ENCODE data around the gene RSPO1.
"Not testable (repeated sequence)": the region's sequence is repeated elsewhere in the genome, so short reads cannot be mapped to it uniquely, and the experiment has no call there.

RSPO1 gene

DNA sequence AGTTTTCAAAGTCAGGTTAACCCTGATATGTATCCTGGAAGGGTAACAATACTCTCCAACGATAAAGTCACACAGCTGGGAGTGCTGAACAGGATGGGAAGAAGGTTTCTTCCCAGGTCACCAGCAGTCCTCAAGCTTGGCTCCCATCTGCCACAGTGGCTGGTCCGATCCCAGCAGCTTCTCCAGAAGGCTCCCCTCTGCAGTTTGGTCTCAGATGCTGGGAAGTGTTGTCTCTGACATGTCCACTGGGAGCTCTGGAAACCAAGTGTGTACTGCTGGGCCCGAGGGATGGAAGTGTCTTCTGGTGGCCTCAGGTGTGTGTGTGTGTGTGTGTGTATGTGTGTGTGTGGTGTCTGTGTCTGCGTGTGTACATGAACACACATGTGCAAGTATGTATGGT is 22.5 kb downstream of the RSPO1 start:
- no peak for DNase-seq

DNA sequence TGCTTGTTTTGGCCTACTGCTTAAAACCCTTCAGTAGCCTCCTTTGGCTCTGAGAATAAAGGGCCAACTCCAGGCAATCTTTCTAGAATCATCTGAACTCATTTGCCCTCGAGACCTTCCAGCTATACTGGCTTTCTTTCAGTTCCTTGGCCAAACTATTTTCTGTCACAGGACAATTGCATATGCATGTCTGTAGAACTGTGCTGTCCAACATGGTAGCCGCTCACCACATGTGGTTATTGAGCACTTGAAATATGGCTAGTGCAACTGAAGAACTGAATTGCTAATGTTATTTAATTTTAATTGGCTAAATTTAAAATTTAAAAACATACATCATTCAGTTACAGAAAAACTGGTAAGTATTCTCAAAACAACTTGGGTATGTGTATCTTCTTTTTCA is 24.7 kb downstream of the RSPO1 start:
- no peak for DNase-seq

DNA sequence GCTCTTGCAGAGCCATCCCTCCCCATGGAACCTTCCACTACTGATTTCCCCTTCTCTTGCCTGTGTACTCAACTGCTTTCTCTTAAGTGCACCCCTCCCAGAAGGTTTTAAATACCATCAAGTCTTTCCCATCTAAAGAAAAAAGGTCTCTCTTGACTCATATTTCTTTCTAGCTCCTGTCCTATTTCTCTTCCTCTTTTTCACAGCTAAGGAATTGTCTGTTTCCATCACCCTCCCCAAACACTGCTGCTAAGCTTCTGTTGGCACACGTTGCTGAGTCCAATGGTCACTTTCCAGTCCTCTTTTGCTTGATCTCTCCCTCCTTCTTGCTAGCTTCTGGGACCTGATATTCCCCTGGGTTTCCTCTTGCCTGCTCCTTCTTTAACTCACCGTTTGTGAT is 25.7 kb downstream of the RSPO1 start:
- no peak for DNase-seq

DNA sequence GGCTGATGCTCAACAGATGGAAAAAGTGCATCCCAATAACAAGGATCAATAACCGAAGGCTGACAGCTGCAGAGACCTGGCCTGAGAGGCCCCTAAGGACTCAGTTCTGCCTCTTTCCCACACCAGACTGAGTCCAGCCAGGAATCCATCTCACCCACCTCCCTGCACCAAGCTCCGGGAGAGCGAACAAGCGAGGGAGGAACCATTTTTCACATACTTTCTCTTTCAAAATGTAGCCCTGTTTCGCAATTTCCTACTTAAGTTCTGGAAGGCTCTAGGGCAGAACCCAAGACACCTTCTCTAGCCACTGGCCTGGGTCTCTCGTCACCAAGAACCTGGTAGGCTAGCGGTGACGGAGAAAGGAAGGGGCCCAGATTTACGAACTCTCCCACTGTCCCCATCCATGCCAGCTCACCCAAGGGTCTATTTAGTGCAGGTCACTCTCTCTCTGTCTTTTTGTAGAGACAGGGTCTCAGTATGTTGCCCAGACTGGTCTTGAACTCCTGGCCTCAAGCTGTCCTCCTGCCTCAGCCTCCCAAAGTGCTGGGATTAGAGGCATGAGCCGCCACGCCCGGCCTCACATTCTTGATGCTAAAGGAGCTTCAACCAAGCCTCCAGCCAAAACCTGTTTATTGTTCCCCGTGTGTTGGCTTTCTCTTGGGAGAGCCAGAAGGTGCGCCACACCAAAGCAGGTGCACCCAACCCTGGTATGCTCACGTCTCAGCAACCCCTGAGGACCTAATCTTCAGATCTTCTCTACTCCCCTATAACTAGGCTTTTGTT is 28.0 kb downstream of the RSPO1 start:
- DNase-seq = no peak

DNA sequence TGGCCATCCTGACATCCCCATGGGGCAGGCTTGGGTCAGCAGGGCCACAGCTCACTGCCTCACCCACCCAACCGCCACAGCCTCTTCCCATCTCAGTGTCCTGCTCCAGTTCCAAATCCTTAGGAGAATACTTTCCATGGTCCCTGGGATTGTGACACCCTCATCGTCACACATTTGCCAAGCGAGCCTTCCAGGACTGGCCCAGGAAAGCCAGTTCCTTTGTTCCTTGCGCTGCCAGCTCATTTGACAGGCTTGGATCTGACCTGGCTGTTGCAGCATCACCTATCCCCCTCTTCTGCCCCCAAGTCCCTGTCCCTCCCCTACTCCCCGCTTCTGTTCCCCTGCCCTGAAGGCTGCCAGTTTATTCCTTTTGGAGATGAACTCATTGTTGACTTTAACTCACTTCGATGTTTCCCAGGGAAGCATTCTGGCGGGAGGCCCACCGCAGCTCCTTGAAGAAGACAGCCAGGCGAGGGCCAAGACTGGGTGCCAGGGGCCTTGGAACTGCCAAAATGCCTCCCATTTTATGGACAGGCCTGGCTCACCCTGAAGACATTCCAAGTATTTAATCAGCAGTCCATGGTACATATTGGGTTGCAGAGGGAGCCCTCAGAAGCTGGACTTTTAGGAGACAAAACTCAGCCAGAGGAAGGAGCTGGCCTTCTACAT is 28.8 kb downstream of the RSPO1 start:
- no peak for DNase-seq

DNA sequence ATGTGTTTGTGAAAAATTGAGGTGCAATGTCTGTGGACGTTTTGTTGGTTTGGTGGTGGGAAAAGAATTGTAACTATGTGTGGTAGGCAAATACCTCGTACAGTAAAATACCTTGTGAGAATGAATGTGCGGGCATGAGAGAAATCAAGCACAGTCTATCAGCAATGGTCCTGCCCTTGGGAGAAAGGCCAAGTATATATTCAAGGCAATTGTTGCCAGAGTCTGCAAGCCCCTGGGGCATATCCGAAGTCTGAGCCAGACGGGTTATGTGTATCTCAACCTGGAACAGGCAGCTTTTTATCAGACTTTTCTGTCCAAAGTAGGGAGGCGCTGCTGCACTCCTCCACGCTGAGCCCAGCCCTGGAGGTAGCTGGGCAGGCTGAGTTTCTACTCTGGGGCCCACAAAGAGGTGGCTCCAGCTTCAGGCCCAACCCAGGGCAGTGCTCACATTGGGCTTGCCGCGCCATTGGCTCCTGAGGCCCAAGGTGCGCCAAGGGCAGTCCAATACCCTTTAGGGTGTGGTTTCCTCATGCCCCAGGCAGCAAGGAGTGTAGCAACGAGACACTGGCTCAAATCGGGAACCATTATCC is 29.5 kb downstream of the RSPO1 start:
- no peak for DNase-seq

DNA sequence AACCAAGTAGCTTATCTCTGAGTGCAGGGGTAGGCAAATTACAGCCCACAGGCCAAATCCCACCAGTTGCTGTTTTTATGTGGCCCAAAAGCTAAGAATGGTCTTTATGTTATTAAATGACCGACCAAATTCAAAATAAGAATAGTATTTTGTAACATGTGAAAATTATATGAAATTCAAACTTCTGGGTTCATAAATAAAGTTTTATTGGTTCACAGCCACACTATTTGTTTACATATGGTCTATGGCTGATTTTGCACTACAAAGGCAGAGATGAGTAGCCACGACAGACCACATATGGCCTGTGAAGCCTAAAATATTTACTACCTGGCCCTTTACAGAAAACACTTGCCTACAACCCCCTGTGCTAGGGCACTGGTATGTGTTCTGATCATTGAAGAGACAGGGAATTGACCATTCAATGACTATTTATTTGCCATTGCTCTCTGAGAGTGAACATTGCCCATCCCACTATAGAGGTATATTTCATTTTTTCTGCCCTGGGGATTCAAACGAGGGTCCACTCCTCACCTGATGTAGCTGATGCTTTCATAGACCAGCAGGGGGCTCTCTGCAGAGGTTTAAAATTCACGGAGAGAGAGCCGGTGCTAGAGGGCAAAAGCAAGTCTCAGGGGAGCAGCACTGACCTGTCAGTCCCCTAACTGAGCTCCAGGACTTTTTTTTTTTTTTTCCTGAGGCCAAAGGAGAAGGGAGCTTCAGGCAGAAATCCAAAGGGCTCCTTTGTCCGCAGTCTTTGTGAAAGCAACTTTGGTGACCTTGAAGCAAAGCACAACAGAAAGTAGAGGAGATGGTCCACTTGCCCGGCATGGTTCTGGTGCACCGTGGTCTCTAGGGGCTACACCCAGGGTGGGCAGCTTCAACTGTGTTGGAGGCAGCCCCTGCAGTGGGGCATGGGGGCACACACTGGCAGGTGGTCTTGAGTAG is 31.7 kb downstream of the RSPO1 start:
- DNase-seq = no peak

DNA sequence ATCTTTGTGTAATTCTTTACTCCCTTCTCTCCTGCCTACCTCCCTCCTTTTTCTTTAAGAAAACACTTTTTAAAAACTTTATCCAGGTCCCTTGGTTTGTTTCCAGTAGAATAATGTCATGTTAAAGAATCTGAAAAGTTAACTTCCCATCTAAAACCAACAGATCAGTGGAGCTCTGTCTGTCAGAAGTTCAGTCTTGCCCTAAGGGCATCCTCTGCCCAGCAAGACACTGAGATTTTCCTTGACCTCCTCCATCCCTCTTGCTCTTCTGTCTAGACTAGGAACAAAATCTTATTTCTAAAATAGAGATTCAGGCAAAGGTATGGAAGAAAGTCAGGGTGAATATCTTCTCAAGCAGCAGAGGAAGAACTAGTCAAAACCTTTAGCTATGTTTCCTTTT is 33.3 kb downstream of the RSPO1 start:
- no peak for DNase-seq

DNA sequence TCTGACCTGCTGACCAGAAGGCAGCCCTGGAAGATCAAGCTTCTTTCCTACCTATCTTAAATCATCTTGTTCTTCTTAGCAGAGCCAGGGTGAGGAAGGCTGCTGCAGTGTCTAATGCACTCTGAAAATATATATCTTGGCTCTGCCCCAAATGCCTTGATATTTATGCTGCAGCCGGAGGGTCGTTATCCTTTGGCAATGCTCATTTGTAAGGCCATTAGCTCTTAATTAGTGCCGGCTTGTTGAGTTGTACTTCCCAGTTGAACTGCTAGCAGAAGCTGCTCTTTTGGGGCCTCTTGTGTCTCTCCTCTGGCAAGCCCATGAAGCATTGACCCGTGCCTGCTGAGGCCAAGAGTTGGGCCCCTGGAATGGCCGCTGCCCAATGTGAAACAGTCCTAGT is 34.8 kb downstream of the RSPO1 start:
- no peak for DNase-seq

DNA sequence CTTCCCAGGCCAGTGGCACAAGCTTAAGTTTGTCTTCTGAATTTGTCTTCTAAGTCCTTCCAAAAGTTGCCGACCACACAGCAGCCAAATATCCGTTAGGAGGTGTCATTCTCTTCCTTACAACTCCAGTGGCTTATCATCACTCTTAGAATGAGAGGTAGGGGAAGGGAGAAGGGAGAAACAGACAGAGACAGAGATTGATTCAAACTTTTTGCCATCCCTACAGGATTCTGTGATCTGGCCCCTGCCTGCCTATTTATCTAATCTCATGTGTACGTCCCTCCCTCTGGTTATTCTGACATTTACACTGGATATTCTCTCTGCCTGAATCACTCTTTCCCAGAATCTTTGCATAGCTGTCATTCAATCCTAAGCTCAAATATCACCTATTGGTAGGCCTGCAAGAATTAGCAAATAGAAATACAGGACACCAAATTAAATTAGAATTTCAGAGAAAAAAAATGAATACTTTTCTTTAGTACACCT is 38.5 kb downstream of the RSPO1 start:
- DNase-seq = no peak

DNA sequence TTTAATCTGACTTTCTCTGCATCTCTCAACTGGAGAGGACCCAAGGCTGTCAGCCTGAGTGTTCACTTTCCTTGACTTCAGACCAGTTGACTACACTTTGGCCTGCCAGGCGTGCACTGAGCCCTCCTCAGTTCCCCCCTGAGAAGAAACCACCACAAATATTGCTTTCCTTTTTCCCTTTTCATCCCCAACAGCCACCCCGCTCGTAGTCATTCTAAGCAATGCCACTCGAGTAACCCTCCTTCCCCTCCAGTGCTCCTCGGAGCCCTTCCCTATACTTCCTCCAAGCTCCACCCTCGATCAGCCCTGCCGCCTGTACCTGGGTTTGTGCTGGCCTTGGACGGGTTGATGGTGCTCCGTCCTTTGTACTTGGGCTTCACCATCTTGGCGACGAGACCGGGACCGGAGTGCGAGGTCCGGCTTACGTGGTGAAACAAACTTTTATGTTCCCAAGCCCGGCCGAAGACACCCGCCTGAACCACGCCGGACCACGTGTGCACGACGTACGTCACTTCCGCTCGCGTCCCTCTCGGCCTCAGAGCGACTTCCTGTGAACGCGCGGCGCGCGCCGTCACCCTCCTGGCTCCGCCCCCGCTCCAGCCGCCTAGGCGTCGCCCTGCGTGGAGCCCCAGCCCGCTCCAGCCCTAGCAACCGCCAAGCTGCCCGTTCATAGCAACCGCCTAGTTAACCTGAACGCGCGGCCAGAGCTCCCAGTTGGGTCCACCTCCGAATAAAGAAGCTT is 39.1 kb downstream of the RSPO1 start, which contains the start of gene GNL2:
Gene GNL2 (minus strand): TSS at position 498 of the 742 bp plus-strand sequence. CDS start 115 bp downstream, at position 383.
- DNase-seq = peak; percentile 97

DNA sequence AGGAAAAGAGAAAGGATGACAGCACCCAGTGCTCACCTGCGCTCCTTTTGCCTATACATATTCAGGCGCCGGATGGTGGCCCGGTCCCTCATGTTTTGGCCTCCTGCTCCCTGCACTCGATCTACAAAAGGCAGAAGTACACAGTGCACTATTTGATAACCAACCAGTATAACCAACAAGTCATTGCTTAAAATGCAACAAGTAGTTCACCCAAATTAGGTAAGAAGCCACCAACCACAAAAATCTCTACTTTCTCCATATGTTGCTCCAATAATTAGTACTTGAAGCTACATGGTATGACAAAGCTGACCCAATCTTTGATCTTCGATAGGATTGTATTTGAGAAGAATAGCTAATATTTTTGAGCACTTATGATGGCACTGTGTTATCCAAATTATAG is 41.0 kb downstream of the RSPO1 start:
- no peak for DNase-seq

DNA sequence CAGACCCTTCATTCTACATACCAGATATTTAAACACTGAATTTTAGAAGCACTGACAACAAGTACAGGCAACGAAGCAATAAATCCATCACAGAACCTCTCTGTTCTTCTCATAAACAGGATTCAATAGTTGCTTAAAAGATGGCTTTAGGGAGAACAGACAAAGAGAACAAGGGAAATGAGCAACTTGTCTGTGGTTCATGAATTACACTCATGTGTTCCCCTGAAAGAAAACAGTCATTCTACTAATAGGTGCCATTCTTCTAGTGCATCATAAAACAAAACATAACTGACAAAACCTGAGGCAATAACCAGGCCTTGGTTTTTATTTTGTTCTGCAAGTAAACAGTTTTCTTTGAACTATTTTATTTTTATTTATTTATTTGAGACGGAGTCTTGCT is 45.8 kb downstream of the RSPO1 start:
- no peak for DNase-seq

DNA sequence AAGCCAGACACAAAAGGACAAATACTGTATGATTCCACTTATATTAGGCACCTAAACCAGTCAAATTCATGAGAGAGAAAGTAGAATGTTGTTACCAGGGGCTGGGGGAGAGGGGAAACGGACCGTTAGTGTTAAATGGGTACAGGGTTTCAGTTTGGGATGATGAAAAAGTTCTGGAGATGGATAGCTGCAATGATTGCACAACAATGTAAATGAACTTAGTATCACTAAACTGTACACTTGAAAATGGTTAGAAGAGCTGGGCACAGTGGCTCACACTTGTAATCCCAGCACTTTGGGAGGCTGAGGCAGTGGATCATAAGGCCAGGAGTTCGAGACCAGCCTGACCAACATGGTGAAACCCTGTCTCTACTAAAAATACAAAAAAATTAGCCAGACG is 50.1 kb downstream of the RSPO1 start:
- not testable (repeated sequence) for DNase-seq

DNA sequence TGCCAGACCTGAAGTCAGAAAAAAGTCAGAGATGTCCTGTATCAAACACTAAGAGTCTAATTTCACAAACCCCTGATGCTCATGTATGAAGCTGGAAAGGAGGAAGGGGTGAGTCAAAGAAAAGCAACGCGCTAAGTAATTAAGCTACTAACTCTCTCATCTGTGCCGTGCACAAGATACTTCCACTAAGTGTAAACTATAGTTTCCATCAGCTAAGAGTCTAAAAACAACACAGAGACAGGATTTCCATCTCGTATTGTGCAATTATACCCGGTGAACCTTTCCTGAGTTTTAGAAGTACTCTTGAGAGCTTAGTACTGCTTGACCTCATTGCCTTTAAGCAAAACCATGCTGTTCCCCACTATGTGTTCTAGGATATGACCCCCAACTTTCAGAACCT is 59.0 kb downstream of the RSPO1 start:
- DNase-seq = no peak

DNA sequence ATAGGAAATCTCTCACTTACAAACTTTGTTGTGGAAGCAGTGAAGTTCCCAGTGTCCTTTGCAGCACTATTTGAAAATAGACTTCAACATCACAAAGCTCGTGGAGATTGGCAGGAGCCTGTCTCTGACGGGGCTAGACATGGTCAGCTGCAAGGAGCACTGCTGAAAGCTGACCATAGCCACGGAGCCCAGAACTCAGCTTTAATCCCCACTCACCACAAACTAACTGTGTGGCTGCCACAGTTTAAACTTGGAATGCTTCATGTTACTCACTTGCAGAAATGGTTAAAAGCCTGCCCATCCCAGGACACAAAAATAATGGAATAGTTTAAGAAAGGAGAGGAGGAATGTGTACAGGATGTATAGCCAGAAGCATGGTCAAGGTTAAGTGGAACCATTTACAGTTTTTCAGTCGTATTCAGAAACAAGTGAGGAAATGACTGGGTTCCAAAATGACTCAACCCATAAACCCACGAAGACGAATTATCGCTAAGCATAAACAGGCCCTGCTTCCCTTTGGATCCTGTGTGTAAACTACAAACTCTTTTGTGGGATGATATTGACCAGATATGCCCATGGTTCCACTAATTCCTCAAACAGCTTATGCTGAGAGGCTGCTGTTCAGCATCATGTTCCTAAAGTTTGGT is 59.7 kb downstream of the RSPO1 start:
- DNase-seq = no peak

DNA sequence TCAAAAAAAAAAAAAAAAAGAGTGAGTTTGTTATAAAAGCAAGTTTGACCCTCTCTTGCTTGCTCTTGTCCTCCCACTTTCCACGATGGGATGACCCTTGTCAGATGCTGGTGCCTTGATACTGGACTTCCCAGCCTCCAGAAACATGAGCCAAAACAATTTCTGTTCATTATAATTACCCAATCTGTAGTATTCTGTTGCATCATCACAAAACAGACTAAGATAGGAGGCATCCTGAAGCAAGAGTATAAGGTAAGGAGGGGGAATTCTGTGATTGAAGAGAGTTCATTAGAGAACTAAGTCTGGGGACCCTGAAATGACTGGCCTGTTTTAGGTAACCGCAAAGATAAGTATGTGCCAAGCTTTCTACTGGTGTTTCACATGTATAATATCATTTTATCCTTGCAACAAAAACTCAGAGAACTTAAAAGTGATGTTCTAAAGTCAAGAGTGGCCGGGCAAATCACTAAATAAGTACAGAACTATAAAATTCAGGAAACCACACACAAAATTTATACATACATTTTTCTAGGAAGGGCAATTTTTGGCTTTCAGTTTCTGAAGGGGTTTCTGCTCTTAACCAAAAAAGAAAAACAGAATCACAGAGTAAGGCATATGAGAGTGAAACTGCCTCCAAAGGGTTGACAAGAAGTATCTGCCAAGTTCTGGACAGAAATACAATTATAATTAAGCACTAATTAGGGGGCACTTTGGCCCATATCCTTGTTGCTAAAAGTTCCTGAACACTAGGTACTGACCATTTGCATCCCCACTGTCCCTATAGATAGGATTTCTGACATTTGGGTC is 64.0 kb downstream of the RSPO1 start:
- DNase-seq = no peak

DNA sequence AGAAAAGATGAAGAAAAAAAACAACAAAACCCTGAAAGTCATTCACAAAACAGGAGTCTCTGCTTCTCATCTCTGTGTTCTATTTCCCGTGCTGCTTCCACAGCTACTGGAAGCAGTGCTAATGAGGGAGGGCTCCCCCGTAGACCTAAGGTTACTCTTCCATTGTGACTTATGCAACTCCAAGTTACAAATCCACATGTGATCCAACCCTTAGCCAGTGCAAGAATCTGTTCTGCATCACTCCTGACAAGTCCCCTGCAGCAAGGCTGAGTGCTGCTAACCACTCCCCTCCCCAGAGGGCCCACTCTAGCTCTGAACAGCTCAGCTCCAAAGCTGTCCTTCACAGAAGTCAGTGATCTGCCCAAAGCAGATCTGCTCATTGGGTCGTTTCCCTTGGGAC is 67.7 kb downstream of the RSPO1 start:
- DNase-seq = no peak

DNA sequence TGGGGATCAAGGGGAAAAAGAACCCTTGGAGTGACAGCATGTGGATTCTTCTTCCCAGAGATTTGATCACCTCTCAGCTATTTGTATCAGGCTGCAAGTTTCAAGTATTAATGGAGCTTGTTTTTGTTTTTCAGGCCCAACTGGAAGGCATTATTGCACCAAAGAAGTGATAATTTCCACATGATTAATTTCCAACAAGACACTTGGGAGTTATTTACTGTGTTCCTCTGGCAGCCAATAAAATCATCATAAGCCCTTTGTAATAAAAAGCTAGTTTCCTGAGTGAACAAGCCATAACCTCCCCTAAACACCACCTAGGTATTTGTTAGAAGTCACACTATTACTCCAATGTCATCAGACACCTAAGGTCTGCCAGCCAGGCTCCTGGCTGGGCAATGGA is 69.8 kb downstream of the RSPO1 start:
- no peak for DNase-seq

DNA sequence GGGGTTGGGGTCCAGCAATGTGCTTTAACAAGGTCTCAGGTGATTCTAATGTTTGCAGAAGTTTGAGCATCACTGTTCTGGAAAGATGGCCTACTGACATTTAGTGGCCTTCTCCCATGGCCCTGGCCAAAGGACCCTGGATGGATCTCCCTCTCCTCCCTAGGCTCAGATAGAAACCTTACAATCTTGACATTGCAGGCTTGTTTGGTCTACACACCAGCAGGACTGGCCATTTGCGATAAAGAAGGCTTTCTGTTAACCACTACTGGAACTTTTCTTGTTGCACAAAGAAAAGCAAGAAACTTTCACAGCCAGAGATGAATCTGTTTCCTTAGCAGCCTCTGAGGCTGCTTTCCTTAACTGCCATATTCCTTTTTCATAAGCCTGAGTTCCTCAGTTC is 71.7 kb downstream of the RSPO1 start:
- DNase-seq = no peak
